Activated CD4-positive, alpha-beta T cell treated with anti-CD3 and anti-CD28 coated beads, Interleukin-2, amount 50 U/mL, for 16 hours (primary cell): Measurements from ENCODE around the gene CPED1.
"Not testable (repeated sequence)": the region's sequence is repeated elsewhere in the genome, so short reads cannot be mapped to it uniquely, and the experiment has no call there.

Experiments used
- DNase-seq: peaks from one replicate; pipeline ENCODE4 v3.0.0-alpha.2; 2020

CPED1 gene

DNA sequence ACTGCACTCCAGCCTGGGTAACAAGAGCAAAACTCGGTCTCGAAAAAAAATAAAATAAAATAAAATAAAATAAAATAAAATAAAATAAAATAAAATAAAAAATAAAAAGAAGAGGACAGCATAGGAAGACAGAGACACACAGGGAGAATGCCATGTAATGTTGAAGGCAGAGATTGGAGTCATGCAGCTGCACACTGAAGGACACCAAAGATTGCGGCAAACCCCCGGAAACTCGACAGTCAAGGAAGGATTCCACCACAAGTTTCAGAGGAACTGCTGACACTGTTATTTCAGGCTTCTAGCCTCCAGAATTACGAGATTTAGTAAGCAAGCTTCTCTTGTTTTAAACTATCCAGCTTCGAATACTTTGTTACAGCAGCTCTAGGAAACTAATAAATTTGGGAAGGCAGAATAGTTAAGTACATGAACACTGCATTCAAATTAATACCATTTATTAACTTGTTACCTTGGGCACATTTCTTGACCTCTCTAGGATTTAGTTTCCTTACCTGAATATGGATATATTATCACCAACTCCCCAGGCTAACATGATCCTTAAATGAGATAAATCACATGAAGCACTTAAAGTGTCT lies 9.5 kb downstream of the CPED1 start:
- no peak for DNase-seq

DNA sequence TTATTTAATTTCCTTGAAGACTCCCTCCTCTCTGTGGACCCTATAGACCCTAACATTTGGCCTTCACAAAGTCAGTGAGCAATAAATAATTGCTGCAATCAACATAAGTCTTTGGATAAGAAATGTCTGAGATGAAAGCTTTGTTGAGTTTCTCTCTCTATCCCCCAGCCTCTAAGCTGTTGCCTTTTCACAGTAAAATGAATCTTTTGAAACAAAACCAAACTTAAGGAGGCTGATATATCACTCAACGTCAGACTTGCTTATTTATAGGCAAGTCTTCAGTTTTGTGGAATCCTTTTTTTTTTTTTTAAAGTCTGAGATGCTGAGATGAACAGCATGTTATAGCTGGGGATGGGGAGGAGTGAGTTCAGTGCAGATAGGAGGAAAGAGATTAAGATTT lies 10.0 kb downstream of the CPED1 start:
- no peak for DNase-seq

GRCh38 chr7:120998996-120999565 lies 10.6 kb downstream of the CPED1 start:
- DNase-seq: no peak

DNA sequence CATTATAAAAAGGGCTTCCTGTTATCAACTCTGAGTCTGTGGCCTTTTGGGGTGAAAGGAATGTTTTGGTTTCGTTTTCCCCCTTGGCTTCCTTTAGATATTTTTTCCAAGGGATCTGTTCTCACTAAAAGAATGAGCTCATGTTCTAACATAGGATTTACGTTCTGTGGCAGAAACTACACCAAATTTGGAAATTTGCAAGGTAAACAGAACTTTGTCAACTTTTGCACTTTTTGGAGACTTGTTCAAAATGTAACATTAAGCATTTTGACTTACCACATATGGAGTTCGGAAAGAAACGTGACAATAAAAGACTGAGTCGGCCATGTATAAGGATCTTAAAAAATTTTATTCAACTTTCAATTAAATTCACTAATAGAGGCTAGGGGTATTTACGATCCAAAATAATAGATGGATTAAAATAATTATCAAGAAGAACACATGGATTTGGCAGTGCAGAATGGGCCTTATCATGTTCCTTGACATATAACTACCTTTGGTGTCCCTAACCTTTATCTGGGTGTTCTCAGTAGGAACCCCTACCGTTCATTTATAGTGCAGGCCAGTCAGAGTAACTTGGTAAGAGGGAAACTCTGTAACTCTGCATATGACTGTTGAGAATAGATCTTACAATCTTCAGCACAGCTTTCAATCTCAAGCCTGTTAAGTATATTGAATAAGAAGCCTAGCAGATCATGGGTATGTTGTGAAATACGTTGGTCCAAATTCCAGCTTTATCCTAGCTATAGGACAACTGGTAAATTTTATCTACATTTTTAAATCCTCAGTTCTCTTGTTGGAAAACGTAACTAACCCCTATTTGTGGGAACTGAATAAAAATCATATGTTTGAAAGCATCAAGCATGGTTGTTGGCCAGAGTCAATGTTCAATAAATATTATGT lies 11.8 kb downstream of the CPED1 start:
- no peak for DNase-seq

- no peak for DNase-seq
These were observed 12.9 kb downstream of the CPED1 start for GRCh38 chr7:121001234-121001906.

DNA sequence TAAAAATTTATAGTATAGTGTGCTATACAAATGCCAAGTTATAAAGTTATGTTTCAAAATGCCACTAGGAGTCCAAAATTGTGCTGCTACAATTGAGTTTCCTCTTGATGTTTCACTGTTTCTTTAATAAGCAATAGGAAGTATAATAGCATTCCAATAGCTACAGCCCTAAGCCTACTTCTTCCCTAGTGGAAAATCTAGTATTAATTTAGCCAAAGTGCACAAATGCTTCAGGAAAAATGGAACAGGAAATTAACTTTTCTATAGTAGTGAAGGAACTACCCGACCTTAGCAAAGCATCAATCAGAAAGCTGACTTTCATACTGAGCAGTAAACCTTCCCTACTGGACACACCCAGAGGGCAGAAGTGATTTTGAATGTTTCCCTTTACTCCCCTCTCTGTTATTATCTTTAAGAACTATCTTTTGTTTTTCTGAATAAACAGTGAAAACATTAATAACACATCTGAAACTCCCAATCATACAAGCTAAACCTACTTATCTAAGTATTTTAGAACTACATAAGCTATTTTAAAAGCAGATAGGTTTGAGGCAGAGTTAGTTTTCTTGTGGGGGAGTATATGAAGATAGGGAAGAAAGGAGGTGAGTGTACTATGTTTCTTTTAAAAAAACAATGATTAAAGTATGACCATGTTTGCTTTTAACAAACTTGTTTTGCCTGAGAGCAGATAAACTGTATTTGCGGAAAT lies 13.7 kb downstream of the CPED1 start:
- no peak for DNase-seq

- no peak for DNase-seq
These were observed 14.3 kb downstream of the CPED1 start for GRCh38 chr7:121002757-121003200.

GRCh38 chr7:121003986-121004685 lies 15.6 kb downstream of the CPED1 start:
- DNase-seq: no peak

- DNase-seq: not testable (repeated sequence)
These were observed 16.5 kb downstream of the CPED1 start for GRCh38 chr7:121005058-121005457.

DNA sequence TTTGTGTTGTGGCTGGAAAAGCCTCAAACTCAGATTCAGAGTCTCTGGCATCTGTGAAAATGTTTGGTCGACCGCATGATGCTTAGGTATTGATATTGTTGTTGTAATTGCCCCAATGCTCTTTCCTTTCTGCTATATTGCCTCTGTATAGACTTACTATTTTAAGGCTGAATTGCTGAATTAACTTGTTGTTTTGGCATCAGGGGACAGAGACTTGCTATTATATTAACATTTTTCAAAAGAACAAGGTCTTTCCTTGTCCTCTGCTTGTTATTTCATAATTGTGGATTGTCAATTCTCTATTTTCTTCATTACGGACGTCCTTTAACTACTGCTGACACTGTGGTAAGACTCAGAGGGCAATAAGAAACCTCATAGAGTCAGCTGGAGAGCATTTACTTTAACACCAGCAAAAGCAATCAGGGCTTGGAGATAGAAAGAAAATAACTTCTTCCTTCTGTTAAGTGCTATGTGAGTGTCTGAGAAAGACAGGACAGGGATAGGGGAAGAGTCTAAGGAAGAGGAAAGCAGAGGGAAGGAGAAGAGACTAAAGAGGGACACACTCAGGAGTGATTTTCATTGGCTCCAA lies 17.6 kb downstream of the CPED1 start:
- no peak for DNase-seq

GRCh38 chr7:121006711-121007315 lies 18.3 kb downstream of the CPED1 start:
- no peak for DNase-seq

DNA sequence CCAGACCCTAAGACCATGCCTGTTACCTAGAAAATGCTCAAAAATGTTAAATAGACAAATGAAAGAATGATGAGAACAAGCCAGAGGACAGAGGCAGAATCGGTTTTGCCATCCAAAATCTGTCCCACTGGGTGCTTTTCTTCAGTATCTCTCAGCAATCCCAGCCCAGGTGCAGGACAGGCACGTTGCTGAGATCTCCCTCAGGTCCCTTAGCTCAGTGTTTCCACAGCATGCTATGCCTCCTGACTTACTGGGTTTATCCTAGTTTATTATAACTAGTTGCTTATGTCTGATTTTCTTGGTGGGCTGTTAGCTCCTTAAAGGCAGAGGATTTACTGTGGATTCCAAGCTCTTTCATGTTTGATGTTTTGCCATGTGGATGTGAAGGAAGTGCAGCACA lies 20.3 kb downstream of the CPED1 start:
- DNase-seq: no peak

DNA sequence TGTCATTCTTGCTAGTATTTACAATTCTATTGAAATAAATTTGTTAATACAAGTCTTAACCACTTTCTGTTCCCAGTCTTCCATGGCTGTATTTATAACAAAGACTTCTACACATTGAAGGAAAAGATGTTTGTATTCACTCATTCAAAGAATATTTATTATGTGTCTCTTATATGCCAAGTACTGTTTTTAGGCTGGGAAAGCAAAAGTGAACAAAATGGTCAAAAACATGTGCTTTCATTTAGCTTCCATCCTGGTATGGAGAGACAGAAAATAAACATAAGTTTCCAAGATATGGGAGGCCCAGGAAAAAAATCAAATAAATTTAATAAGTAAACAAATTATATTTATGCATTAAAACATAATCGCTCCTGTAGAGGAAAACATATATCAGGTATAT lies 22.9 kb downstream of the CPED1 start:
- no peak for DNase-seq

DNA sequence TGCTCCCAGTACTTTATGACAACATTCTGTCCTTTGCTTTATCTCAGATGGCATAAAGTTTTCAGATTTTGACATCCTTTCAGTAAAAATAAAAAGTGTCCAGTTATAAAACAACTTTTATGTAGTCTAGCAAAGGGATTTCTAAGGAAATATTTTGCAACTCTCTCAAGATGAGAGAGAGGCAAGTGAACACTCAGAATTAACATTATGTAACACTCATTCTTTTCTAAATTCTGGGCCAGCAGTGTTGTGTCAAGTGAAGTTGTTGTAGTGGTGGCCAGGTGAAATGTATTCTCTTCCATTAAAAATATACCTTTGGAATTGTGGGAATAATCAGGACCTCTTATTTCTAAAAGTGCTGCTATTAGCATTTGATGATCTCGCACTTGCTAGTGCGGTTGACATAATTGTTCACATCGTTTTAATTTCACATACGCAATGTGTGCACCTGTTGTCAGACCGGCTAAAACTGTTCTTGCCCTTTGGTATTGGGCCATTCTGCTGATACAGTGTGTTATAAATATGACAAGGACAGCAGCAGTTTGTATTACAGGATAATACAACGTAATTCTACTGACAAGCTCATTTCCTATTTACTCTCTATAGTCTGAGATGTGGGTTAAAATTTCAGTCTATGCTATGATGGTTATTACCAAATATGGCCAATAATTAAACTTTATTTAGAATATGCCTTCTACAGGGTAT lies 23.8 kb downstream of the CPED1 start:
- no peak for DNase-seq

- no peak for DNase-seq
These were observed 24.4 kb downstream of the CPED1 start for GRCh38 chr7:121012919-121013318.

DNA sequence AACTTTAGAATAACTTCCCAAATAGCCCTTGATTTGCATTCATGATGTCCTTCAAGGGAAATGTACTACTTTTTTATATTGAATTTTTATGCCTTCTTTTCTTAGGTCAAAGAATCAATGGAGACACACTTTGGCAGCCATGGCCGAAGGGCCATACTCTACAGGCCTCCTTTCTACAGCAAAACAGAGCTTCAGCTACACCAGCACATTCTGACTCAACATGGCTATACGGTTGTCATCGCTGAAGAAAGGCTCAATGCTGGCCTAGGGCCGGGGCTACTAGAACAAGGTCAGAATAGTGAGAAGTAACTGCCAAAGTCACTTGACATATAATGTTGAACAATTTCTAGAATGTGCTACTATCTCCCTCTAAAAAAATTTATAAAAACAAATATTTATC lies 27.0 kb downstream of the CPED1 start:
- no peak for DNase-seq

- no peak for DNase-seq
These were observed 28.5 kb downstream of the CPED1 start for GRCh38 chr7:121016966-121017365.

- DNase-seq: no peak
These were observed 29.1 kb downstream of the CPED1 start for GRCh38 chr7:121017586-121017985.

- no peak for DNase-seq
These were observed 30.5 kb downstream of the CPED1 start for GRCh38 chr7:121019018-121019417.

- DNase-seq: no peak
These were observed 31.9 kb downstream of the CPED1 start for GRCh38 chr7:121020249-121020988.
